Fibroblast of mammary gland (primary cell): ENCODE measurements around the gene BSDC1.

Experiments
- DNase-seq: peaks from one replicate; pipeline ENCODE4 v3.0.0-alpha.2; 2010; ENCODE audit warnings: low read depth
- H3K4me3 ChIP-seq: 2 replicates; pipeline ENCODE4 v1.5.1; 2011; ENCODE audit warnings: low read depth, mild to moderate bottlenecking, low read length, moderate library complexity; ENCODE audit not compliant: control insufficient read depth
- TF ChIP-seq, protein P1 (sequence below): conservative IDR thresholded peaks from 2 replicates; pipeline ENCODE4 v1.5.1; 2011; ENCODE audit warnings: low read depth, low read length, inconsistent platforms; ENCODE audit not compliant: control insufficient read depth, insufficient read depth

BSDC1 gene

DNA sequence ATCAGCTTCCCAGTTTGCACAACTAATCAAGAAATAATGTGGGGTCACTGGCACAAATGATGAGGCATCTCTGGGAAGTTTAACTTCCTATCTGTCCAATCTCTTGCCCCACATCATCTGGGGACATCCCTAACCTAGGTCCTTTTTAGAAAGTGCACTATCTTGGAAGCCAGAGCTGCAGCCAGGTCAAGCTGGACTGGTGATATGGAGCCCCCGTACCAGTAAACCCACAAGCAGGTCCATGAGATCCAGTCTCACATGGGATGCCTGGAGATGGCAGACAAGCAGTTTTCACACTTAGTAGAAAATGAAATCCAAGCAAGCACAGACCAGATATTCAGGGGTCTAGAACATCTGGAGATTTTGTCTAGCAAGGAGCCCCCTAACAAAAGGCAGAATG lies 27.5 kb upstream of the BSDC1 start:
- no peak overlapping the region for H3K4me3 ChIP-seq
- TF ChIP-seq, protein P1, sequence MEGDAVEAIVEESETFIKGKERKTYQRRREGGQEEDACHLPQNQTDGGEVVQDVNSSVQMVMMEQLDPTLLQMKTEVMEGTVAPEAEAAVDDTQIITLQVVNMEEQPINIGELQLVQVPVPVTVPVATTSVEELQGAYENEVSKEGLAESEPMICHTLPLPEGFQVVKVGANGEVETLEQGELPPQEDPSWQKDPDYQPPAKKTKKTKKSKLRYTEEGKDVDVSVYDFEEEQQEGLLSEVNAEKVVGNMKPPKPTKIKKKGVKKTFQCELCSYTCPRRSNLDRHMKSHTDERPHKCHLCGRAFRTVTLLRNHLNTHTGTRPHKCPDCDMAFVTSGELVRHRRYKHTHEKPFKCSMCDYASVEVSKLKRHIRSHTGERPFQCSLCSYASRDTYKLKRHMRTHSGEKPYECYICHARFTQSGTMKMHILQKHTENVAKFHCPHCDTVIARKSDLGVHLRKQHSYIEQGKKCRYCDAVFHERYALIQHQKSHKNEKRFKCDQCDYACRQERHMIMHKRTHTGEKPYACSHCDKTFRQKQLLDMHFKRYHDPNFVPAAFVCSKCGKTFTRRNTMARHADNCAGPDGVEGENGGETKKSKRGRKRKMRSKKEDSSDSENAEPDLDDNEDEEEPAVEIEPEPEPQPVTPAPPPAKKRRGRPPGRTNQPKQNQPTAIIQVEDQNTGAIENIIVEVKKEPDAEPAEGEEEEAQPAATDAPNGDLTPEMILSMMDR: no peak
- no peak for DNase-seq

DNA sequence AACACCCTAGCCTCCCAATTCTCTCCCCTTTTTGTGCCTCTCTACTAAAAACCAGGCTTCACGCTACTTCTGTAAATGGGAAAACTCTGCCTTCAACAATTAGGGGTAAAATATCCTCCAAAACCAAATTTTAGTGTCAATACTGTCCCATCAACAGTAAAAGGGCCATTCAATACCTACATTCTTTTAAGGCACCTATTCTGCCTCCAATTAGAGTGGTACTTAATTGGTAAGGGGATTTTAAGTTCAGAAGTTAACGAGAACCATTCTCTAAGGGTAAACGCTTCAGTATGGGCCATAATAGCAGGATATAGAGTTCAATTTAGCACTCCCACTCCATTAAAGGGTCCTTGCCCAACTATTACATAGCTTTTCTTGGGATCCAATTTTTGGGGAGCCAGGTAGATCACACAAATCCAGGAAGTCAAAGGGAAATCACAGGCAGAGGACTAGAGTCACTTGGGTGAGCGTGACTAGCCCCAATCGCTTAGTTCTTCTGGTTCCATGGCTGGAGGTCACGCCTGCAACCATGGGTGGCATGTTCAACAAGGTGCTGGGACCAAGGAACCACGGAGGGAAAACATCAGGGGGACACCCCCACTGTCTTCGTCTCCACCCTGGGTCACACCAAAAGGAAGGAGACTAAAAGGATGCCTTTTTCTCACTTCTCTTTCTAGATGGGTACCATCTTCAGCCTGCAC lies 20.1 kb upstream of the BSDC1 start:
- H3K4me3 ChIP-seq: no peak overlapping the region
- DNase-seq: no peak
- TF ChIP-seq, protein P1: no peak

DNA sequence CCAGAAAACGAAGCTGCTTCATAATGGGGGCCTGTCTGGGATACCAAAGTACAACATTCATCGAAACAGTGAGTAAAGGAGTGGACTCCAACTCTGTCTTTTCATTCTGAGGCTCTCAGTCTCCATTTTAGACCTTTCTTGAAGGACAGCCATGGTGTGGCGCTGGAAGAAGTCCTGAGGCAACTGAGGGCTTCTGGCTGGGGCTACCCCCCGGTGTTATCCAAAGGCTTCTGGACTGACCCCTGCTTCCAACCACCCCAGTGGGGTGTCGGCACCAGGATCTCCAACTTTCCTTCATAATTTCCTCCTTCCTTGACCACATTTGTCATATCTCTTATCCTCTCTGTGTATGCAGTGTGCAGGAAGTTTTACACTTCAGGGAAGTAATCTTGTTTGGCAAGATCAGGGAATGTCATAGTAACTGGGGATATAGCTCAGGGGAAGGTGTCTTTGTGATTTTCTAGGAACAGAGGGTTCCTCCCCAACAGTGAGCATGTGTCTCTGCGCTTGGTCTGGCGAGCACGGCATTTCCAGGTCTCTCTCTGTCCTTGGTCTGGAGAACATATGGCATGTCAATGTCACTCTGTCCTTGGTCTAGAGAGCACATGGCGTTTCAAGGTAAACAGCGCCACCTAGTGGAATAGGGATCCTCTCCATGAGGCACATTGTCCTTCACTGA lies 19.4 kb upstream of the BSDC1 start:
- TF ChIP-seq, protein P1: peak; percentile 81
- no peak overlapping the region for H3K4me3 ChIP-seq
- peak; percentile 66 for DNase-seq

DNA sequence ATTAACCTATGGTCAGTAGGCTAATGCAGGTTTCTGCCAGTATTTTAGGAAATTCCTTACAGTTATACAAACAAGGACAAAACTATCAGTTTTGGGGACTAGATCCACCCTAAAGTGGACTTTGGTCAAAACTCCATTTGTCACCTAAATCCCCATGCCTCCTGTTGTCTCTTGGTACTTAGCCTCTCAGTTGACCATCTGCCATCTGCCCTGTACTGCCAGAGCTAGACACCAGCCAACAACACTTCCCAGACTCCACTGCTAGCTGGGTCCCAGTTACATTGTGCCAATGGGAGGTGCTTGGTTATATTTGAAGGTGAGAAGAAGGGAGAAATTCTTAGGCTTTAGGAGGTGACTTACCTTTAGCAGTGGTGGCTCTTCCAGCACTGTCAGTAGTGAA lies 17.0 kb upstream of the BSDC1 start:
- DNase-seq: no peak
- TF ChIP-seq, protein P1: no peak
- H3K4me3 ChIP-seq: no peak overlapping the region

DNA sequence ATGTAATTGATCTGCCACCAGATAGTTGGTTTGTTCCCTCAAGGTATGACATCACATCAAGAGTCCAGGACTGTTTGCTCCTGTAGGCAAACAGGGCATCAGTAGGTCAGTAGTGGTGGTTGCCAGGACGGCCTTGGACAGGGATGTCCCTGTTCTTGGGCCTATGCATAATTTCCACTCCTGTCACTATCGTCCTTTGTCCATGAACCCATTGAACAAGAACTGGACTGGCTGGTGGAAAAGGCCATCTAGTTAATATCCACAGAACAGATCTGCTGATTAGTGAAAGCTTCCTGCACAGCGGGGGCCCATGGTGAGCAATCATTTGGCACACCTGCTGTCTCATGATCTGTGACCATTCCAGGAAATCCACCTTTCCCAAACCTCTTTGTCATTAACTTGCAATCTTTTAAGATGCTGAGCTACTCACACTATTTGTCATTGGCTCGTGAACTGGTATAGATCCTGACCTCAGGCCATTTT lies 12.4 kb upstream of the BSDC1 start:
- no peak for DNase-seq
- TF ChIP-seq, protein P1: no peak
- H3K4me3 ChIP-seq: no peak overlapping the region

DNA sequence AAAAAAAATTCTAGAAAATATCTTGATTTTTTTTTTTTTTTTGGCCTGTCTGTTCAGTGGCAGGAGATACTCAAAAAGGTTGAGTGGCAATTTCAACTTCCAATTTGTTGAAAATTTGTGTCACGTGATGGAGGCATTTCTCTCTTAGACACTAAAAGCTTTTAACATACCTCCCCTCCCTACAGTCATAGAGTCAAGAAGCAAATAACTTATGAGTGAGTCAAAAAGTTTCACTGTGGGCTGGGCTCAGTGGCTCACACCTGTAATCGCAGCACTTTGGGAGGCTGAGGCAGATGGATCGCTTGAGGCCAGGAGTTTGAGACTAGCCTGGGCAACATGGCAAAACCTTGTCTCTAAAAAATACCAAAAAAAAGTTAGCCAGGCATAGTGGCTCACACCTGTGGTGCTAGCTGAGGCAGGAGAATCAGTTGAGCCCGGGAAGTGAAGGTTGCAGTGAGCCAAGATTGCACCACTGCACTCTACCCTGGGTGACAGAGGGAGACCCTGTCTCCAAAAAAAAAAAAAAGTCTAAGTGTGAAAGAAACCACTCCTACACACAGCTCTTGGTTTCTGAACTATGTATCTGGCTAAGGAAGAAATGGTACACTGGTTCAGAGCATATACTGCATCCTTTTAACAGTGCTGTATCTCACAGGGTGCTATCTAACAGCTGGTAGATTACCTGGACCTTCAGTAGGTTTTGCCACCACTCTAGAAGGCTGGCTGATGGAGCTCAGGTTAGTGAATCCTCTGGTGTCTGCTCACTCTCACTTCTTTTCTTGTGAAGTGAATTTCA lies 11.6 kb upstream of the BSDC1 start:
- no peak for DNase-seq
- H3K4me3 ChIP-seq: no peak overlapping the region
- TF ChIP-seq, protein P1: no peak
